HTR-8/SVneo (cell line): ENCODE data around the gene ASB10.

Source experiments
- DNase-seq: peaks from one replicate; pipeline ENCODE4 v3.0.0; 2011; ENCODE audit warnings: low spot score, mixed read lengths; ENCODE audit not compliant: insufficient read length
- FAIRE-seq: peaks from 2 replicates; lab custom pipeline; 2011; peaks lifted over from hg19 to GRCh38; lab: Jason Lieb, UNC

The ASB10 gene

DNA sequence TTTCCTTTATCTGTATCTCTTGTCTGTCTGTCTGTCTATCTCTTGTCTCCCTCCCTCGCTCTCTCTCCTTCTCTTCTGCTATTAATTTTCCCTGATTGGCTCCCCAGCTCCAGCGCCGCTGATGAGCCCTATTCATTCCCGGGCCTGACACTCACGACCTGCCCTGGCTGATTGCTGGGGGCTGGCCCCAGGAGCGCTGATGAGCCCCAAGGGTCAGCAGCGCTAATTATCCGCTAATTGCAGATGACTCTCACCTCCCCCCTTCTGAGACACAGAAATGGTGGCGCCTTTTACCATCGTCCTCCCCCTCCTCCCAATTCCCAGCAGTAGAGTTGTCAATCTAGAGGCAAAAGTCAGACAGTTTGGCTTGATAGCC, 18.3 kb downstream of the ASB10 start:
- FAIRE-seq, result no peak
- no peak for DNase-seq

DNA sequence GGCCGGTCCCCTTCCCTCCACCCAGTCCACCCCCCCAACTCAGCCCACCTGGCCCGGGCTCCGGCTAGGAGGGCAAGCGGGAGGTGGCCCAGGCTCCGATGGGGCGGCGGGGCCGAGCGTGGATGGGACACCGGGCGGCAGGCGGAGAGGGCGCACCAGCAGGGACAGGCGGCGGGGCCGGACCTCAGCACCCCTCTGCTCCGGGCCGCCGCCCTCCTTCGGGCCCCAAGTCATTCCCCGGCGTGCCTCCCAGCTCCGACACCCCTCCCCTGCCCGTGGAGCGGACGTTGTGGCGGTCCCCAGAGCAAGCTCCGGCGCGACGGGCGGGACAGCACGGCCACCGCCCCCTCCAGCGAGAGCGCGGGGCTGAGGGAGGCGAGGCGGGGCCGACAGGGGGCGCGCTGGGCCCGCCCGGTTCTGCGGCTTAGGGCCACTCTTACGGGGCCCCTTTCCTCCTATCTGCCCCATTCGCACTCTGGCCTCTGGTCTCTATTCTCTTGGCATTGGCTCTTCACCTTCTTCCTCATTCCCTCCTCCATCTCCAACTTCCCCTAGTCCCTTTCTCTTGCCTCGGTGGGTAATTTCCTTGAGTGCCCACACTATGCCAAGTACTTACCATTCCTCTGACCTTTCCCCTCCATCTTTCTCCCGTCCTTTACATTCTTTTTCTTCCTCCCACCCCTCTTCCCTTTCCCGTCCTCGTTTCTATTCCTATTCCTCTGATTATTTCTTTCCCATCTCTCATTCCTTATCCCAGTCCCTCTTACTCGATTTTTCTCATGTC, 18.9 kb downstream of the ASB10 start:
- peak; percentile 46 for DNase-seq
- no peak for FAIRE-seq

DNA sequence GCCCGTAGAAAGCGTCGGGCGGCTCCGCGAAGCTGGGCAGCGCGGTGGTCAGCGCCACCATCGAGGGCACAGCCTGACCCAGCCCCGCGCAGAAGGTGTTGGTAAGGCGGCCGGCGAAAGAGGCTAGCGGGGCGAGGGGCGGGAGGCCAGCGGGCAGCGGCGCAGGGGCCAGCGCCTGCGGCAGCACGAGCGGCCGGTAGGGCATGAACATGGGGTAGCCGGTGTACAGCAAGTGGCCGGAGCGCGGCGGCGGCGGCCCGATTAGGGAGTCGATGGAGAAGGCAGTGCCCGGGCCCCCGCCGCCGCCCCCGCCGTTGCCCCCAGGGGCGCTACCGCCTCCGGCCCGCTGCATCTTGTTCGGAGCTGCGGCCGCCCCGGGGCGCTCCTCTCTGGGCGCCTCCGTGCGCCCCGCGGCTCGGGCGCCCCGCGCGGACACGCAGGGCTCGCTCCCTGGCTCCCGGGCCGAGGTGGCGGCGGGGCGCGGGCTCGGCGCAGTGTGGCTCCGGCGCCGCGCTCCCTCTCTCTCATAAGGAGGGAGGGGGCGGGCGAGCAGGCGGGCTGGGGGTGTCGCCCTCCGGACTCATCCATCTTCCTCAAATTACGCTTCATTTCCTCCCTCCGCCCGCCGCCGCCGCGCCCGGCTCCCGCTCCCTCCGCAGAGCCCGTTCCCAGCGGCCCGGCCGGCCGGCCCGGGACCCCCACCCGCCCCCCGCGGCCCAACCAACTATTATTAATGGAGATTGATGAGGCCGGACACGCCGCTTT, 19.7 kb downstream of the ASB10 start, which contains the start of gene GBX1:
TSS of gene GBX1 (minus strand) at position 498 of the 765 bp plus-strand sequence. CDS start at position 352, 146 bp downstream.
- DNase-seq, result peak; percentile 24
- no peak for FAIRE-seq

- DNase-seq, result no peak
- no peak for FAIRE-seq
Measured at GRCh38 chr7:151166629-151167196, 20.3 kb downstream of the ASB10 start.

GRCh38 chr7:151161757-151162156, 25.3 kb downstream of the ASB10 start:
- FAIRE-seq (no peak), DNase-seq (no peak)

DNA sequence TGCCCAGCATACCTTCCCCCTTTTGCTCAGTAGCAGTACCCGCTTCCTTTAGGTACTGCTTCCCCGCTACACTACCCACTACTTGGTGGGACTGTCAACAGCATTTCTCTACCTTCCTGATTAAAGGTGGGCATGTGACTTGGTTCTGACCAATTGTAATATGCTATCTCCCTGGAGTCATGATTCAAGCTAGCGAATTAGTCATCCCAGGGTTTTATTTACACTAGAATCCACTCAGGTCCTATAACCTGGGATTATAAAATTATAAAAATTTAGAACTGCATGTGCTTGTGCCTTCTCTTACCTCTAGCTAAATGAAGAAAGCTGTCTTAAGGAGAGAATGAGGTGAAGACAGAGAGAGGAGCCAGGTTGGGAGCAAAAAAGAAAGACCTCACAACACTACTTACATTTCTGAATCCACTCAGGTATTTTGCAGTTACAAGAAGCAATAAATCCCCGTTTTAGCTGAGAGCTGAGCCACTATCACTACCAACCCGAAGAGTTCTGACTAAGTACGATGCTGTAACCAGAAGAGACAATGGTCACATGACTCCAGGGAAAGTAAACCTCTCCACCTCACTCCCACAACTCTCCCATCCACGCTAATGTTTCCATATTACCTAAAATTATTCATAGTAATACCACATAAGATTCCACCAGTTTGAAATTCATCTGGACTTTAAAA, 29.3 kb downstream of the ASB10 start:
- FAIRE-seq, result no peak
- DNase-seq, result no peak

- DNase-seq (no peak), FAIRE-seq (no peak)
Measured at GRCh38 chr7:151152643-151153513, 34.2 kb downstream of the ASB10 start.

DNA sequence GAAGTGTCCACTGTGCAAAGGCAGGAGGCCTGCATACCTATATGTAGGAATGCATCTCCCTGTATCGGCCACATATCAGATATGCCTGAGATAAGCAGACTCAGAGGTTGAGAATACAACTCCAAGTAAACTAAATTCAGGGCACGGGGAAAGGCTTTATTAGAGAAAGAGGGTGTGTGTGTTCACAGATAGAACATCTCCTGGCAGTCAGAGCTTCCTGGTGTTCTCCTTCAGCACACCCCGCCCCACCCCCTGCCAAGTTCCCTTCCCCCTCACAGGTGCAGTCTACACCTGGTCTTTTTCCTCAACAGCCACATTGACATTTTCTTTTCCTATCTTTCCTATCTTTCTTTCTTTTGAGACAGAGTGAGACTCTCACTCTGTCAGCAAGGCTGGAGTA, 36.7 kb downstream of the ASB10 start:
- FAIRE-seq (no peak), DNase-seq (no peak)

DNA sequence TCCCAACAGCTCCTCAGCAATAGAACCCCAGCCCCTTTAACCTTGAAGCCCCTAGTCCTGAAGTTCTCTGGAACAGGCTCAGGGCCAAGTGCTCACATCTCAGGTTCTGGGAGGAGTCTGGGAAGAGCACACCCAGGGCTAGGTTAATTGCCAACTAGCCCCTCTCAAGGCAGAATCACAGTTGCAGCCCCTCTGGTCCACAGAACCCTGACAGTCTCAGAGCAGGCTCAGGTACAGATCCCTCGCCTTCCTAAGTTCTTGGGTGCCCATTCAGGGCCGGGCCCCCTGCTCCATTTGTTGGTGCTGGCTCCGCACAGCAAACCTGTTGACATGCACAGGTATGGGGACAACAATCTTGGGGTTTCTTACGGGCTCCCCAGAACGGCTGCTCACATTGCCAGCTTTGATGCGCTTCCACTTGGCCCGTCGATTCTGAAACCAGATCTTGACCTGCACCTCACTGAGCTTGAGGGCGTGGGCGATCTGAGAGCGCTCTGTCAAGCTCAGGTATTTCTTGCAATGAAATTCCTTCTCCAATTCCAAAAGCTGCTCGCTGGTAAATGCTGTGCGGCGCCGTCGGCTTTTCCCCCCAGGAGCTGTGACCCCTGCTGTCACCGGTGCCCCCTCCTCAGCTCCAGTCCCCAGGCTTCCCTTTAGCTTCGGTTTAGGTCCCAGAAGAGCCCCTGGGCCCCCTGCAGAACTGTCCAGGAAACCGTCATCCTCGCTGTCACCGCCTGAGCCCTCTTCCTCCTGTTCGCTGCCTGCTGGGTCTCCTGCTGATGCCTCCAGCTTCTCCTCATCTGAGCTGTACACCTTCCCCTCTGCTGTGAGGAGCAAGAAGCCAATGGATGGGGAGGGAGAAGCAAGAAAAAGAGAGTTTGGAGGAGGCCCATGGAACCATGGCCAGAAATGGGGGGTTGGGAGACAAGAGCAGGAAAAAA, 38.5 kb downstream of the ASB10 start:
- FAIRE-seq, result no peak
- no peak for DNase-seq

GRCh38 chr7:151146761-151147160, 40.3 kb downstream of the ASB10 start:
- no peak for DNase-seq
- FAIRE-seq, result no peak

- DNase-seq (no peak), FAIRE-seq (no peak)
Measured at GRCh38 chr7:151144387-151144786, 42.7 kb downstream of the ASB10 start.

- FAIRE-seq (no peak), DNase-seq (no peak)
Measured at GRCh38 chr7:151143261-151144015, 43.6 kb downstream of the ASB10 start.

- no peak for DNase-seq
- FAIRE-seq, result no peak
Measured at GRCh38 chr7:151142686-151143040, 44.4 kb downstream of the ASB10 start.

DNA sequence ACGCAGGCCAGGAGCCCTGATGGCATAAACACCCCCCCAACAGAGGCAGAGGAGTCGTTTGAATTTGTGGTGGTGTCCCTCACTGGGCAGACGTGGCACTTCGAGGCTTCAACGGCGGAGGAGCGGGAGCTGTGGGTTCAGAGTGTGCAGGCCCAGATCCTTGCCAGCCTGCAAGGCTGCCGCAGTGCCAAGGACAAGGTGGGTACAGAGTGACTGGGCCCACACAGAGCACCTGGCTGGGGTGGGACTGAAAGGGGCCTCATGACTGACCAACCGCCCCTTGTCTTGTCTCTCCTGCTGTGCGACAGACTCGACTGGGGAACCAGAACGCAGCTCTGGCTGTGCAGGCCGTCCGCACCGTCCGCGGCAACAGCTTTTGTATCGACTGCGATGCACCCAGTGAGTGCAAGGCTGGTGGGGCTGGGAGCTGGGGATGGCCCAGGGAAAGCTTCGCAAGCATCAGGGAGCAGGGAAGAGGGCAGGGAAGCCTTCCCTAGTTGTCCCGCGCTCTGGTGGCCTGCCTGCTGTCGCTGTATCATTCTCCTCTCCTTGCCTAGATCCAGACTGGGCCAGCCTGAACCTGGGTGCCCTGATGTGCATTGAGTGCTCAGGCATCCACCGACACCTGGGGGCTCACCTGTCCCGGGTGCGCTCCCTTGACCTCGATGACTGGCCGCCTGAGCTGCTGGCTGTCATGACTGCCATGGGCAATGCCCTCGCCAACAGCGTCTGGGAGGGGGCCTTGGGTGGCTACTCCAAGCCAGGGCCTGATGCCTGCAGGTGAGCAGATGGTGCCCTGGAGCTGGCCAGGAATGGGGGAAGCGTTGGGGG, 45.0 kb downstream of the ASB10 start:
- DNase-seq, result no peak
- no peak for FAIRE-seq

- FAIRE-seq (no peak), DNase-seq (no peak)
Measured at GRCh38 chr7:151141311-151141854, 45.7 kb downstream of the ASB10 start.

DNA sequence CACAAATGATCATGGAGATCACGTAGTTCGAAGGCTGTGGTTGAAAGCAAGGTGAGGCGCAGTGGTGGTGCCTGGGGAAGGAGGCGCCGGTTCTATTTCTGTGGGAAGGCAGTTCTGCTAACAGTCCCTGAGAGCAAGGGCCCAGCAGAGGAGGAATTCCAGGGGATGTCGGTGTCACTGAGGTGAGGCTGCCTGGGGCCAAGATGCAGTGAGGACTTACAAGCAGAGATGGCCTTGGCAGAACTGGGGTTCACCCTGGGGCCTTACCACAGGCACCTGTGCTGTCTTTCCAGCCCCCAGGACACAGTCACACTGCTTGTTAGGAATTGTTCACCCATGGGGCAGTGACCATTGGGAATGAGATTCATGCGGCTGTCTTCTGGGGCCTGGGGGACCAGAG, 46.2 kb downstream of the ASB10 start:
- FAIRE-seq (no peak), DNase-seq (no peak)

GRCh38 chr7:151139791-151140190, 47.3 kb downstream of the ASB10 start:
- DNase-seq (no peak), FAIRE-seq (no peak)
